Activated T-cell treated with anti-CD3 and anti-CD28 coated beads for 24 hours (primary cell): Measurements from ENCODE around the gene BRPF1.

Experiments used
- DNase-seq: peaks from one replicate; pipeline ENCODE4 v3.0.0-alpha.2; 2020; ENCODE audit warnings: low read depth

The BRPF1 gene

GRCh38 chr3:9791790-9792404, 60.4 kb downstream of the BRPF1 start:
- no peak for DNase-seq

GRCh38 chr3:9792405-9793160, 61.0 kb downstream of the BRPF1 start, which contains the start of the genes ARPC4 and TADA3:
Gene ARPC4 (plus strand): TSS chr3:9793082. CDS start chr3:9793122, 40 bp downstream.
Gene TADA3 (minus strand): TSS chr3:9792473. CDS start chr3:9791466, 1,007 bp downstream.
- peak; percentile 84 for DNase-seq

DNA sequence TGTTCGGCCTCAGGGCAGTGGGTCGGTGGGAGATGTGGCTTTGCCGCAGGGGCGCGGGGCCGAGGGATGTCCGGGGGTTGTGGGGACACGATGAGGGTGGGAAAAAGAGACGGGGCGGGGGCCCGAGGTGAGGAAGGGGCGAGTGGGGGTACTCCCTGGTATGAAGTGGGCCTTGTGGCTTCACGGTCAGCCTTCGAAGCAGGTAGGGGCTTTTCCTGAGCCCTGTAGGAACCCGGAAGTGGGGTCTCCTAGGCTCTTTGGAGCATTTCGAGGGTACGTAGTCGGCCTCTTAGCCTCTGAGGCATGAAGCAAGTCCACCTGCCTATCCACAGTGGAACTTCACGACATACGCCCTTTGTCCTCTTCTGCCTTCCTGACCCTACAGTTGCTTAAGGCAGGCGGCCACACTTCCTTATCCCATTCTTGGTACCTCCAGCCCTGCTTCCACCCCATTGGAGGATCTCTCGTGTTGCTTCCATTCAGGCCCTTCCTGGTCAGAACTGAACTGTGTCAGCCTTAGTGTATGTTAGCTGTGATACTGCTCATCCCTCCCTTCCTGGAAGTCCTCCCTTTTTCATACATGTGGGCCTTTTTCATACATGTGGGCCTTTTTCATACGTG, 61.7 kb downstream of the BRPF1 start:
- no peak for DNase-seq

DNA sequence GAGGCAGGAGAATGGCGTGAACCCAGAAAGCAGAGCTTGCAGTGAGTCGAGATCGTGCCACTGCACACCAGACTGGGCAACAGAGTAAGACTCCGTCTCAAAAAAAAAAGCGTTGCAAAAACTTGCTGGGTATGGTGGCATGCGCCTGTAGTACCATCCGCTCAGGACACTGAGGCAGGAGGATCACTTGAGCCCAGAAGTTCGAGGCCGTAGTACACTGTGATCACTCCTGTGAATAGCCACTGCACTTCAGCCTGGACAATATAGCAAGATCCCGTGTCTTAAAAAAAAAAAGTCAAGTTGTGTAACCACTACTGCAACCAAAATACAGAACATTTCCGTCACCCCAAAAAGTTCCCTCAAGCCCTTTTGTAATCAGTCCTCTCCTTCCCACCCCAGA, 62.9 kb downstream of the BRPF1 start:
- no peak for DNase-seq

- DNase-seq: no peak
These were observed 63.7 kb downstream of the BRPF1 start for GRCh38 chr3:9795207-9795606.

DNA sequence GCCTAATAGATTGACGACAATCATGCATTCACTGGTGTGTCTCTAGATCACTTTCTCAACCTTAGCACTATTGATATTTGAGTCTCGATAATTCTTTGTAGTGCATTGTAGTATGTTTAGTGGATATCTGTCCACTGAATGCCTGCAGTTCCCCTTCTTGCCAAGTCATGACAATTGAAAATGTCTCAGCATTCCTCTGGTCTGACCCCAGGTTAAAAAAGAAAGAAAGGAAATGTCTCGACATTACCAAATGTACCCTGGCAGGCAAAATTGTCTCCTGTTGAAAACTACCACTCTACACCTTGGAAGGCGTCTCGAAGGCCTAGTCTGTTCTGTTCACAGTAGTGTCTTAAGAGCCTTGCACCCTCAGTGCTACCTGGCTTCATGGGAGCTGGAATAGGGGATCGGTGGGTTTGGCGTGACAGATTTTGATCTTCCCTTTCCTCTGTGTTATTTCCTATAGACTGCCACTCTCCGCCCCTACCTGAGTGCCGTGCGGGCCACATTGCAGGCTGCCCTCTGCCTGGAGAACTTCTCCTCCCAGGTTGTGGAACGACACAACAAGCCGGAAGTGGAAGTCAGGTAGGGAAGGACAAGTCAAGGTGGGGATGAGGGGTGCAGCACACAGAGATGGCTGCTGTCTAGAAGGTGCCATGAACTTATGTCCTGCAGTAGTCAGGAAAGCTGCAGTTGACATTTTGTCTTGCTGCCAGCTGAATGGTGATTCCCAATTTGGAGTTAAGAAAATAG, 65.8 kb downstream of the BRPF1 start:
- no peak for DNase-seq
